ENCODE data around the gene PRICKLE3.

Gene PRICKLE3

GRCh38 chrX:49186125-49187027 lies at the start of gene PRICKLE3:
PRICKLE3 (minus strand) TSS chrX:49186373; CDS start chrX:49186297, 76 bp downstream.
- DNase-seq (ENCODE audit: low spot score): peak; percentile 64

GRCh38 chrX:49233887-49234555 lies 47.8 kb upstream of the PRICKLE3 start:
- DNase-seq (ENCODE audit: low spot score): no peak

- DNase-seq (ENCODE audit: low spot score): no peak
Observed at GRCh38 chrX:49233176-49233575, 47.0 kb upstream of the PRICKLE3 start, which contains the start of gene CACNA1F. CACNA1F (minus strand) TSS chrX:49233340; CDS start chrX:49233309, 31 bp downstream.

GRCh38 chrX:49232525-49232924 lies 46.4 kb upstream of the PRICKLE3 start:
- no peak for DNase-seq (ENCODE audit: low spot score)

- no peak for DNase-seq (ENCODE audit: low spot score)
Observed at GRCh38 chrX:49231333-49232000, 45.3 kb upstream of the PRICKLE3 start.

- DNase-seq (ENCODE audit: low spot score): no peak
Observed at GRCh38 chrX:49230500-49231232, 44.5 kb upstream of the PRICKLE3 start.

- DNase-seq (ENCODE audit: low spot score): no peak
Observed at GRCh38 chrX:49228185-49228584, 42.0 kb upstream of the PRICKLE3 start.

GRCh38 chrX:49227726-49228125 lies 41.6 kb upstream of the PRICKLE3 start:
- no peak for DNase-seq (ENCODE audit: low spot score)

- no peak for DNase-seq (ENCODE audit: low spot score)
Observed at GRCh38 chrX:49226946-49227345, 40.8 kb upstream of the PRICKLE3 start.

GRCh38 chrX:49225858-49226257 lies 39.7 kb upstream of the PRICKLE3 start:
- no peak for DNase-seq (ENCODE audit: low spot score)

- DNase-seq (ENCODE audit: low spot score): no peak
Observed at GRCh38 chrX:49221868-49222267, 35.7 kb upstream of the PRICKLE3 start.

- DNase-seq (ENCODE audit: low spot score): no peak
Observed at GRCh38 chrX:49220100-49220499, 33.9 kb upstream of the PRICKLE3 start.

- DNase-seq (ENCODE audit: low spot score): no peak
Observed at GRCh38 chrX:49214996-49215526, 28.9 kb upstream of the PRICKLE3 start.

- DNase-seq (ENCODE audit: low spot score): no peak
Observed at GRCh38 chrX:49214416-49214815, 28.2 kb upstream of the PRICKLE3 start.

- DNase-seq (ENCODE audit: low spot score): no peak
Observed at GRCh38 chrX:49212861-49213260, 26.7 kb upstream of the PRICKLE3 start.

GRCh38 chrX:49212209-49212608 lies 26.0 kb upstream of the PRICKLE3 start:
- no peak for DNase-seq (ENCODE audit: low spot score)

GRCh38 chrX:49211074-49211473 lies 24.9 kb upstream of the PRICKLE3 start:
- no peak for DNase-seq (ENCODE audit: low spot score)

- no peak for DNase-seq (ENCODE audit: low spot score)
Observed at GRCh38 chrX:49210406-49210805, 24.2 kb upstream of the PRICKLE3 start.

- peak; percentile 88 for DNase-seq (ENCODE audit: low spot score)
Observed at GRCh38 chrX:49209434-49210251, 23.5 kb upstream of the PRICKLE3 start.

- DNase-seq (ENCODE audit: low spot score): no peak
Observed at GRCh38 chrX:49208399-49208798, 22.2 kb upstream of the PRICKLE3 start.

GRCh38 chrX:49206543-49206942 lies 20.4 kb upstream of the PRICKLE3 start:
- DNase-seq (ENCODE audit: low spot score): no peak
